HFFc6 (cell line): Measurements from ENCODE around the gene TEX13C. TPM values are rescaled to one million over a fixed set of nuclear protein-coding genes. Genes with fewer than 3 reads are reported as not detected.
"Not testable (repeated sequence)": the region's sequence is repeated elsewhere in the genome, so short reads cannot be mapped to it uniquely, and the experiment has no call there.

ENCODE experiments used
- DNase-seq: peaks from one replicate; pipeline ENCODE4 v3.0.0-alpha.2; 2018
- H3K27ac Mint-ChIP-seq: 2 replicates; pipeline ENCODE4 v1.8.0; 2020; ENCODE audit warnings: mild to moderate bottlenecking, mixed read lengths
- H3K27me3 Mint-ChIP-seq: 2 replicates; pipeline ENCODE4 v1.8.0; 2021; ENCODE audit warnings: mild to moderate bottlenecking, moderate library complexity, mixed read lengths; ENCODE audit not compliant: insufficient read depth
- H3K36me3 Mint-ChIP-seq: 2 replicates; pipeline ENCODE4 v1.8.0; 2021; ENCODE audit warnings: low read depth, mixed read lengths
- H3K4me1 Mint-ChIP-seq: 2 replicates; pipeline ENCODE4 v1.8.0; 2020; ENCODE audit warnings: low read depth, mixed read lengths
- H3K4me3 Mint-ChIP-seq: 2 replicates; pipeline ENCODE4 v1.8.0; 2020; ENCODE audit warnings: mild to moderate bottlenecking, moderate library complexity, mixed read lengths
- H3K9me3 Mint-ChIP-seq: 2 replicates; pipeline ENCODE4 v1.8.0; 2020; ENCODE audit warnings: mild to moderate bottlenecking, mixed read lengths
- total RNA-seq, 6 experiments: library from RNA; stranded (reverse); fragmentation: NEBNext Ultra II Directional; extraction: Animal tissue kit (Norgen Biotek cat#: 25700); gene quantifications; 2 replicates in 1 of 6; 3 replicates in 5 of 6; pipeline ENCODE4 v1.2.3, GENCODE V29; 2021
- TF ChIP-seq, protein P1 (sequence below): fragments of 200-600 bp; sonication (generic); IDR thresholded peaks from 2 replicates; pipeline ENCODE4 v1.5.0; 2021; ENCODE audit warnings: antibody characterized with exemption, mild to moderate bottlenecking

Gene TEX13C
- total RNA-seq, 6 experiments from 2014 or later = not detected

DNA sequence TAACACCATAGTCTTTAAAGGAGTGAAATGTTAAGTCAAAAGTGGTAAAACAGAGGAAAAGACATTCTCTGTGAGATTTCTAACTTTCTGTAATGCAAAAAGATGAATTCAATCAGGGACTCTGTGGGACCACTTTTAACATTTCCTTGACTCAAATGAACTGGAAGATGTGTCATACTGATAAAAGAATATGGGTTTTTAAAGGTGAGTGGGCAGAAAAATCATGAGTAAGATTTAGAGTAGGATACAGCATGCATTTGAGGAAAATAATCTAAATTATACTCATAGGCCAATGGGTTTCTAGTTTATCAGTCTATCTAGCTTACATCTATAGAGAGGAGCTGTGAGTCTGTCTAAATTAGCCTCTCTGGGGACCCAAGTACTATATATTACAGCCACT, 11.0 kb upstream of the TEX13C start:
- DNase-seq = no peak
- TF ChIP-seq, protein P1, sequence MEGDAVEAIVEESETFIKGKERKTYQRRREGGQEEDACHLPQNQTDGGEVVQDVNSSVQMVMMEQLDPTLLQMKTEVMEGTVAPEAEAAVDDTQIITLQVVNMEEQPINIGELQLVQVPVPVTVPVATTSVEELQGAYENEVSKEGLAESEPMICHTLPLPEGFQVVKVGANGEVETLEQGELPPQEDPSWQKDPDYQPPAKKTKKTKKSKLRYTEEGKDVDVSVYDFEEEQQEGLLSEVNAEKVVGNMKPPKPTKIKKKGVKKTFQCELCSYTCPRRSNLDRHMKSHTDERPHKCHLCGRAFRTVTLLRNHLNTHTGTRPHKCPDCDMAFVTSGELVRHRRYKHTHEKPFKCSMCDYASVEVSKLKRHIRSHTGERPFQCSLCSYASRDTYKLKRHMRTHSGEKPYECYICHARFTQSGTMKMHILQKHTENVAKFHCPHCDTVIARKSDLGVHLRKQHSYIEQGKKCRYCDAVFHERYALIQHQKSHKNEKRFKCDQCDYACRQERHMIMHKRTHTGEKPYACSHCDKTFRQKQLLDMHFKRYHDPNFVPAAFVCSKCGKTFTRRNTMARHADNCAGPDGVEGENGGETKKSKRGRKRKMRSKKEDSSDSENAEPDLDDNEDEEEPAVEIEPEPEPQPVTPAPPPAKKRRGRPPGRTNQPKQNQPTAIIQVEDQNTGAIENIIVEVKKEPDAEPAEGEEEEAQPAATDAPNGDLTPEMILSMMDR = no peak
- no peaks in the 10 kb centered on the region; the same call in 1 of the 2 replicates for H3K27me3 Mint-ChIP-seq
- no peaks in the 10 kb centered on the region for H3K36me3 Mint-ChIP-seq
- no peak overlapping the region for H3K27ac Mint-ChIP-seq
- no peaks in the 10 kb centered on the region for H3K4me1 Mint-ChIP-seq
- H3K9me3 Mint-ChIP-seq = peaks cover 20% of the 10 kb centered on the region
- no peak overlapping the region for H3K4me3 Mint-ChIP-seq

DNA sequence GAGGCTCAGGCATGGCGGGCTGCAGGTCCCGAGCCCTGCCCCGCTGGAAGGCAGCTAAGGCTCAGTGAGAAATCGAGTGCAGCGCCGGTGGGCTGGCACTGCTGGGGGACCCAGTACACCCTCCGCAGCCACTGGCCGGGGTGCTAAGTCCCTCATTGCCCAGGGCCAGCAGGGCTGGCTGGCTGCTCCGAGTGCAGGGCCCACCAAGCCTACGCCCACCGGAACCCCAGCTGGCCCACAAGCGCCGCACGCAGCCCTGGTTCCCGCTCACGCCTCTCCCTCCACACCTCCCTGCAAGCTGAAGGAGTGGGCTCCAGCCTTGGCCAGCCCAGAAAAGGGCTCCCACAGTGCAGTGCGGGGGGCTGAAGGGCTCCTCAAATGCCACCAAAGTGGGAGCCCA, 505 bp upstream of the TEX13C start:
- not testable (repeated sequence) for H3K4me3 Mint-ChIP-seq, H3K9me3 Mint-ChIP-seq, H3K36me3 Mint-ChIP-seq, H3K27me3 Mint-ChIP-seq, H3K4me1 Mint-ChIP-seq, DNase-seq, H3K27ac Mint-ChIP-seq

DNA sequence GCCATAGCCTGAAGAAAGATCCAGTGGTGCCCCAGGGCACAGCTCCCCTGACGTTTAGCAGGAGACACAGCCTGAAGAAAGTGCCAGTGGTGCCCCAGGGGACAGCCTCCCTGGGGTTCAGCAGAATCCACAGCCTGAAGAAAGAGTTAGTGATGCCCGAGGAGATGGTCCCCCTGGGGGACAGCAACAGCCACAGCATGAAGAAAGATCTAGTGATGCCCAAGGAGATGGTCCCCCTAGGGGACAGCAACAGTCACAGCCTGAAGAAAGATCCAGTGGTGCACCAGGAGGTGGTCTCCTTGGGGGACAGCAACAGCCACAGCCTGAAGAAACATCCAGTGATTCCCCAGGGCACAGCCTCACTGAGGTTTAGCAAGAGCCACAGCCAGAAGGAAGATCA, 2.8 kb downstream of the TEX13C start:
- H3K4me3 Mint-ChIP-seq = no peak overlapping the region
- no peak for DNase-seq
- no peaks in the 10 kb centered on the region for H3K27me3 Mint-ChIP-seq
- no peak overlapping the region for H3K27ac Mint-ChIP-seq
- no peaks in the 10 kb centered on the region for H3K4me1 Mint-ChIP-seq
- TF ChIP-seq, protein P1 = no peak
- no peaks in the 10 kb centered on the region for H3K36me3 Mint-ChIP-seq
- H3K9me3 Mint-ChIP-seq = peaks cover 9% of the 10 kb centered on the region

DNA sequence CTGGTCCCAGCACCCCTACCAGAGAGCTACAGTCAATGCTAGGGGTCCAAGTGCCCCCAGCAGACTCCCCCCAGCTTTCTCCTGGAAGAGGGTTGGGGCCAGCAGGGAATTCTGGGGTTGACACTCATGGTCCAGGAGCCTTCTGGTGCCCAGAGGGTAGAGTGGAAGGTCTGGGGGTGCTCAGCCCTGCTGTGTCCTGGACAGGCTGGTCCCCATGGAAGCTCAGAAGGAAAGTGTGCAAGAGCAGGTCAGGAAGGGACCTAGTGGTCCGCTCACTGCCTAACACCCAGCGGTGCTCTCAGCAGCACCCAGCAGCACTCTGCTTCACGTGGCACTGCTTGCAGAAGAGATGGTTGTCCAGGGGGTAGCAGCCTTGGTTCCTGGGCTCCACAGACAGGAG, 6.9 kb downstream of the TEX13C start:
- TF ChIP-seq, protein P1 = no peak
- Mint-ChIP-seq H3K9me3 (no peaks in the 10 kb centered on the region; the same call in none of the 2 replicates), H3K27ac (no peak overlapping the region), H3K36me3 (no peaks in the 10 kb centered on the region), H3K27me3 (no peaks in the 10 kb centered on the region), H3K4me3 (no peak overlapping the region), H3K4me1 (no peaks in the 10 kb centered on the region)
- no peak for DNase-seq

DNA sequence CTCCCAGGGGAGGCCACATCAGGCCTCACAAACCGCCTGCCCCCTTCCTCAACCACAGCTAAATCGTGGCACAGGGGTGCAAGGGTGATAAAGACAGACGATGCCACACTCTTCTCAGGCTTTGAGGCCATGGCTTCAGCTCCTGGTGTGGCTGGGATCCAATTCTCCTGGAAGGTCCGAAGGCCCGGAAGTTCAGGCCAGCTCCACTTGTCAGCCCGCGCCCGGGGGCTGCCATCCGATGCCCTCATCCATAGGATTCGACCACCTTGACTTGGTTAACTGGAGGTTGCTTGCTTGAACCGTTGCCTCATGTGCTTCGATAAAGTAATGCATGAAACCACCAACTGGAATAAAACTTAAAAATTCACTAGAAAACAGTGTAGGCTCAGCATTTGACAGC, 8.2 kb downstream of the TEX13C start:
- DNase-seq = no peak
- Mint-ChIP-seq H3K27me3 (no peaks in the 10 kb centered on the region), H3K9me3 (no peaks in the 10 kb centered on the region; the same call in 1 of the 2 replicates), H3K4me3 (no peak overlapping the region), H3K36me3 (no peaks in the 10 kb centered on the region), H3K4me1 (no peaks in the 10 kb centered on the region), H3K27ac (no peak overlapping the region)
- TF ChIP-seq, protein P1 = no peak

DNA sequence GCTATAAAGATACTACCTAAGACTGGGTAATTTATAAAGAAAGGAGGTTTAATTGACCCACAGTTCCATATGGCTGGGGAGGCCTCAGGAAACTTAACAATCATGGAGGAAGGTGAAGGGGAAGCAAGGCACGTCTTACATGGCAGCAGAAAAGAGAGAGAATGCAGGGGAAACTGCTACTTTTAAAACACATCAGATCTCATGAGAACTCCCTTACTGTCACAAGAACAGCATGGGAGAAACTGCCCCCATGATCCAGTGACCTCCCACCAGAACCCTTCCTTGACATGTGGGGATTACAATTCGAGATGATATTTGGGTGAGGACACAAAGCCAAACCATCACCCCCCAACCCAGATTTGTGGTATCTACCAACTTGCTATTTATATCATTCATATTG, 13.9 kb downstream of the TEX13C start:
- no peak for DNase-seq
- Mint-ChIP-seq H3K27ac (no peak overlapping the region), H3K4me3 (no peak overlapping the region), H3K36me3 (no peaks in the 10 kb centered on the region), H3K27me3 (no peaks in the 10 kb centered on the region), H3K9me3 (0 out of 2 replicates have a peak, but pooled peaks cover 3% of the 10 kb centered on the region), H3K4me1 (no peaks in the 10 kb centered on the region)
- TF ChIP-seq, protein P1 = no peak
